ENCODE results near the gene GPBP1L1.
"Not testable (repeated sequence)": the region's sequence is repeated elsewhere in the genome, so short reads cannot be mapped to it uniquely, and the experiment has no call there.

GPBP1L1 gene

DNA sequence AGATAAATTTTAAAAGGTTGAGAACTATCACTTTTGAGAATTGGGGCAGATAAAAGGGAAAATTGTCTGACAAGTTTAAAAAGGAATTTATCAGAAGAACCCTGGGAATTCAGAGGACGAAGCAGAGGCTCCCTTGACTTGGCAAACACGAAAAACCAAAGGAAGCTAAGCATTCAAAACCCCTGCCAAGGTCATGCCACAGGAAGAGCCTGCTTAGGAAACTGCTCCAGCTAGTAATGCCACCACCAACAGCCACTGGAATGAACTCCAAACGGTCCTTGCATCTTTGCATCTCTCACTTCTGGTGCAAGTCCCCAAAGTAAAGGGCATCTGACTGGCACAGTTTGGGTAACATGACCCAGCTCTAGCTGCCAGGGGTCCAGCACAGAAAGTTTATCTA, 7.2 kb downstream of the GPBP1L1 start:
- DNase-seq, result no peak

DNA sequence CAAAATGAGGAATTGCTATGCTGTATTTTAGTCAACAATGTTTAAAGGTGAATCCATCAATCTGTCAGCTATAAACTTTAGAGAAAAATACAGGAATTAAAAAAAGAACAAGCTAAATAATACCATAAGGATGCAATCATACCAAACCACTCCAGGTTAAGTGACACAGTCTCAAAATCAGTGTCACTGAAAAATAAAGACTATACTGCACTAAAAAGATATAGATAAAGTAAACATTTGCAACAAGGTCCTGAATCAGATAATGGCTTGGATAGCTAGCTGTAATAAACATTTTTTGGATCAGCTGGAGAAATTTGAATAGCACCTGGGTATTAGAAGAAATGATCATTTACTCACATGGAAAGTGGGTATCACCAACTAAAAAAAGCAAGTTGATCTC, 7.8 kb downstream of the GPBP1L1 start:
- no peak for DNase-seq

DNA sequence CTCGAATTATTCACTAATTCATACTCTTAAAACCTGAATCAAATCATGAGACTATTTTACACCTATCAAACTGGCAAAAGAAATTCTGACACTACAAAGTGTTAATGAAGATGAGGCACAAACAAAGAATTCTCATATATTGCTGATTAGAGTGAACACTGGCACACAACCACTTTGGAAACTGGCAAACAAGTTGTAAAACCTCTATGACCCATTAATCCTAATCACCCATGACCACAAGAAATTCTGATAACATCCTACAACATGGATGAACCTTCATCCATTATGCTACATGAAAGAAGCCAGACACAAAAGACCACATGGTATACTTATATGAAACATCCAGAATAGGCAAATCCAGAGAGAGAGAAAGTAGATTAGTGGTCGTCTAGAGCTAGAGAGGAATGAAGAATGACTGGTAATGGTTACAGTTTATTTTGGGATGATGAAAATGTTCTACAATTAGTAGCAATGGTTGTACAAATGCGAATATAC, 8.5 kb downstream of the GPBP1L1 start:
- no peak for DNase-seq

DNA sequence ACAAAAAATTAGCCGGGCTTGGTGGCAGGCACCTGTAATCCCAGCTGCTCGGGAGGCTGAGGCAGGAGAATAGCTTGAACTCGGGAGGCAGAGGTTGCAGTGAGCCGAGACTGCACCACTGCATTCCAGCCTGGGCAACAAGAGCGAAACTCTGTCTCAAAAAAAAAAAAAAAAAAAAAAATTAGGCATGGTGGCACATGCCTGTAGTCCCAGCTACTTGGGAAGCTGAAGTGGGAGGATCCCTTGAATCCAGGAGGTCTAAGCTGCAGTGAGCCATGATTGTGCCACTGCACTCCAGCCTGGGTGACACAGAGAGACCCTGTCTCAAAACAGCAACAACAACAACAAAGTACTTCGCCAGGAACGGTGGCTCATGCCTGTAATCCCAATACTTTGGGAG, 9.8 kb downstream of the GPBP1L1 start:
- DNase-seq, result not testable (repeated sequence)

DNA sequence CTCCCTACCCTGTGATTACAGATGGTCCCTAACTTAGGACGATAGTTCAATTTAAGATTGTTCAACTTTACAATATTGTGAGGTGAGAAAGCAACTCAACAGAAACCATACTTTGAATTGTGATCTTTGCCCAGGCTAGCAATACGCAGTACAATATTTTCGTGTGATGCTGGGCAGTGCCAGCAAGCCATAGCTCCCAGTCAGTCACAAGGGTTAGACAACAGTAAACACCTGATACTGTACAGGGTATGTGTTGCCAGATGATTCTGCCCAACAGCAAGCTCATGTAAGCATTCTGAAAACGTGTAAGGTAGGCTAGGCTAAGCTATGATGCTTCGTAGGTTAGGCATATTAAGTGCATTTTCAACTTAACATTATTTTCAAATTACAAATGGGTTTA, 11.9 kb downstream of the GPBP1L1 start:
- no peak for DNase-seq

DNA sequence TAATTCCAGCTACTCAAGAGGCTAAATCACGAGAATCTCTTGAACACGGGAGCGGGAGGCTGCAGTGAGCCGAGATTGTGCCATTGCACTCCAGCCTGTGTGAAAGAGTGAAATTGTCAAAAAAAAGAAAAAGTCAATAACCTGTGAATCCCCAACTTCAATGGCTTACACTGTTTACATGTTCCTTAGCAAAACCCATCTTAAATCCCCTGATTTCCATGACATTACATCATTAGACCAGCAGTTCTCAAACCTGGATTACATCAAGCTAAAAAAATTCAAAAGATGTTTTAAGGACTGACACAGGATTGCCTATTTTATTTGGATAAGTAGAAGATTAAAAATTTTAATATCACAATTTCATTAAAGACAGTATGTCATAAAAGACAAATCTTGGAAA, 12.4 kb downstream of the GPBP1L1 start:
- no peak for DNase-seq

DNA sequence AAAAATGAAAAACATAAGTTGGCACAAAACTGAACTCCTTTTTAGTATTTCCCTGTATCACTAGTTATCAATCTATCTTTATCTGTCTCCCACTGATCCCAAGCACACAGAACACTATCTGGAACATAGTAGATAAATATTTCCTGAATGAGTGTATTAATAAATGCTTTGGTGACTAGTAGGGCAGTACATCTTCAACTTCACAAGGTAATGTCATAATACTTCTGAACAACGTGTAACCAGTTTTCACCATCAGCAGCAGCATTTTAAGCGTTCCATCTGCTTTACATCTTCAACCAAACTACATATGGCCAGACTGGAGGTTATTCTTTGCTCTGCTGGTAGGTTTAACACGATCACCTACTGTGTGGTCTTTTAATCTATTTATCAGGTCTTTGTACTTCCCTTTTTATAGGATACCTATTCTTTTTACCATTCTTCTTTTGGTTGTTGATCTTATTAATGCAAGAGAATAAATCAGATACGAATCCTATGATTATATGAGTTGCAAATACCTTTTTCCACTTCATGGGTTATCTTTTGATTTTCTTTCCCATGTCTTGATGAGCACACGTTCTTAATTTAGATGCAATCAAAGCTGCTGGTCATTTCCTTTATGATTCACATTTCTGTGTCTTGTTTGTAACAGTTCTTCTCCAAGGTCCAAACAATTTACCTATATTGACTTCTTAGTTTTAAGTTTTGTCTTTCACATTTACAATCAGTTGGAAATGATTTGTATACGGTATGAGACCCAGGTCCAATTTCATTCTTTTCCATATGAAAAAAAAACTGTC, 16.3 kb downstream of the GPBP1L1 start:
- no peak for DNase-seq

DNA sequence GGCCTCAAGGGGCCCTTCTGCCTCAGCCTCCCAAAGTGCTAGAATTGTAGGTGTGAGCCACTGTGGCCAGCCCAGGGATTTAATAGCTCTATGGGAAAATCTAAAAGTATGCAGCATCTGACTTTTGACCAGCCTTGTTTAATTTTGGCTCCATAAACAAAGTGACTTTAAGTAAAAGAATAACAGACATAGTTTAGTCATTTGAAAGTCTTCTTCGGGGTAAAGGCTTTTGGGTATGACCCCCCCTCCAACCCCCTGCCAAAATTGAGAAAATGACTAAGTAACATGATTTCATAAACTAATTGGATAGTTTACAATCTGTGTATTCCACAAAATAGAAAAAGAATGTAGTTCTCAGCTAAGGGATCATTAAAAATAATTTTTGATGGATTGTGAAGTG, 17.0 kb downstream of the GPBP1L1 start:
- no peak for DNase-seq

DNA sequence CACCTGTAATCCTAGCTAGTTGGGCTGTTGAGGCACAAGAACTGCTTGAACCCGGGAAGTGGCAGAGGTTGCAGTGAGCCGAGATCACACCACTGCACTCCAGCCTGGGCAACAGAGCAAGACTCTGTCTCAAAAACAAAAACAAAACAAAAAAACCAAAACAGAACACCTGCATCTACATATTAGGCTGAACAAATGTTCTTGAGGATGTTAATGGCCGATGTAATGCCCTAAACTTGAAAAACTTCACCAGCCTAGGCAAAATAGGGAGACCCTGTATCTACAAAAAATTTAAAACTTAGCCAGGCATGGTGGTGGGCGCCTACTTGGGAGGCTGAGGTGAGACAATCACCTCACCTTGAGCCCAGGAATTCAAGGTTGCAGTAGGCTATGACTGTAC, 17.8 kb downstream of the GPBP1L1 start:
- no peak for DNase-seq

DNA sequence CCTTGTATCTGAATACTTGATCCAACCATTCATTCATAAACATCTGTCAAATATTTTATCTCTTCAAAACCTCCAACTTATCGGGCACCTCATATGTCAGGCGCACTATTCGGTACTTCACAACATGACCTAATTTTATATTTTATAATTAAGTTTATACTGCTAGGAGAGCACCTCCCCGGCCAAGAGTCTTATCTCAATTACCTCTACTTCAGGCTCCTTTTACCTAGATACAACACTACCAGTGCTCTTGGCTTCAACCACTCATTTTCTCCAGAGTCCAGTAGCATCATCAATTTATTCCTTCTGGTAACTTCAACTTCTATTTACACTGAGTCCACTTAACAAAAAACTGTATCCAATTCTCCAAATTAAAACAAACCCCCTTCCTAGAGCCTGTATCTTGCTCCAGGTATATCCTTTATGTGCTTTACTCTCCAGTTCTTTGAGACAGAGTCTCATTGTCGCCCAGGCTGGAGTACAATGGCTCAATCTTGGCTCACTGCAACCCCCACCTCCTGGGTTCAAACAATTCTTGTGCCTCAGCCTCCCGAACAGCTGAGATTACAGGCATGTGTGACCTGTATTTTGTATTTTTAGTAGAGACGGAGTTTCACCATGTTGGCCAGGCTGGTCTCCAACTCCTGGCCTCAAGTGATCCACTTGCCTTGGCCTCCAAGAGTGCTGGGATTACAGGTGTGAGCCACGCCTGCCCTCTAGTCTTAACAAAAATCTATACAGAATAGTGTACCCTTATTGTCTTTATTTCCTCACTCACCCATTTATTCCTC, 18.8 kb downstream of the GPBP1L1 start:
- DNase-seq, result no peak

DNA sequence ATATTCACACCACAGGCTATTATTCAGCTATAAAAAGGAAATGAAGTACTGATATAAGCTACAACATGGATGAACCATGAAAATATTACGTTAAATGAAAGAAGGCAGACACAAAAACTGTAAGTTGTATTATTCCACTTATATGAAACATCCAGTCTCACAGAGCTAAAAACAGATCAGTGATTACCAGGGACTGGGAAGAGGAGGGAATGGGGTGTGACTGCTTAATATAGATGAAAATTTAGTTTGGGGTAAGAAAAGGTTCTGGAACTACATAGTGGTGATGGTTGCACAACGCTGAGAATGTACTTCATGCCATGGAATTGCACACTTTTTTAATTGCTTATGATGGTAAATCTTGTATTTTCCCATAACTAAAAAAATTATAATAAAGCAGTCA, 19.5 kb downstream of the GPBP1L1 start:
- no peak for DNase-seq

DNA sequence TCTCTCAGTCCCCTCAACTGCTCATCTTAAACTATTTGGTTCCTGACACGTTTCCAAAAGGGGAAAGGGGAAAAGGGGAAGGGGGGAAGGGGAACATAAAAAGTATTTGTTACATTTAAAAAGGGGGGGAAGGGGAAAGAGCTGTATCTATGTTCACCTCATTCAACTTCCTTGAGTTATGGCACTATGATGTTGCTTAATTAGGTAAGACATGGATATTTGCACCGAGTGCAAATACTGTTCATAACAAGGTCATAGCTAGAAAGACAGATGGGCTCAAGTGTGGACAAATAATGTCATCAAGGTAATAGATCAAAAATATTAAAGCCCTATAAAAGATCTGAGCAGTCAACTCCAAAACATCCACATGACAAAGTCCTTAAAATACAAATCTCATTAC, 26.0 kb downstream of the GPBP1L1 start:
- DNase-seq, result no peak

DNA sequence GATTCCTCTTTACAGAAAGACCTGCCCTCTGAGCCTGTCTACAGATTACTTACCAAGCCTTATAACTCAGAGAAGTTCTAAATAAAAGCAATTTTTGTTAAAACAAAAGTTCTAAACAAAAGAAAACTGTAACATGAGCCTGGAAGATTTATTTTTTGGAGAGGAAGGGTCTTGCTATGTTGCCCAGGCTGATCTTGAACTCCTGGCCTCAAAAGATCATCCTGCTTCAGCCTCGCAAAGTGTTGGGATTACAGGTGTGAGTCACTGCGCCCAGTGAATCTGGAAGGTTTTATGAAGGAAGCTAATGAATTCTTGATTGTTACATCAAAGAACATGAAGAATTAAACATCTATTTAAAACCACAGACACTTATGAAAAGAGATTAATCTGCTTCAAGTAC, 27.1 kb downstream of the GPBP1L1 start:
- DNase-seq, result no peak

DNA sequence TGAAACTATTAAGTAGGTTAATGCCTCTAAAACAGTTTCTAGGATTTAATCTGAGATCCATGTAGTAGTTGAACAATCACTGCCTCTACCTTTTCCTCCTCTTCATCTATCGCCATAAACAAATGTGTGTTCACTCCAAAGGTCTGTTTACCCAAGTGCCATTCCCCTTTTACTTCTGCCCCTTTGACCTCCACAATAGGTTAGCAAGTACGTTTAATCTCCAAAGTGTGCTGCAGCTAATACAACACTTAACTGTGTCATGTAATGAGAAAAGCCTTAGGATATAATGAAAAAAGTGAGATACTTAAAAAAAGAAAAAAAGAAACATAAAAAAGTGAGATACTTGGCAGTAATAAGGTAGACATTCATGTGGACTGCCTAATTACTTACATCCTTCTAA, 28.2 kb downstream of the GPBP1L1 start:
- no peak for DNase-seq

DNA sequence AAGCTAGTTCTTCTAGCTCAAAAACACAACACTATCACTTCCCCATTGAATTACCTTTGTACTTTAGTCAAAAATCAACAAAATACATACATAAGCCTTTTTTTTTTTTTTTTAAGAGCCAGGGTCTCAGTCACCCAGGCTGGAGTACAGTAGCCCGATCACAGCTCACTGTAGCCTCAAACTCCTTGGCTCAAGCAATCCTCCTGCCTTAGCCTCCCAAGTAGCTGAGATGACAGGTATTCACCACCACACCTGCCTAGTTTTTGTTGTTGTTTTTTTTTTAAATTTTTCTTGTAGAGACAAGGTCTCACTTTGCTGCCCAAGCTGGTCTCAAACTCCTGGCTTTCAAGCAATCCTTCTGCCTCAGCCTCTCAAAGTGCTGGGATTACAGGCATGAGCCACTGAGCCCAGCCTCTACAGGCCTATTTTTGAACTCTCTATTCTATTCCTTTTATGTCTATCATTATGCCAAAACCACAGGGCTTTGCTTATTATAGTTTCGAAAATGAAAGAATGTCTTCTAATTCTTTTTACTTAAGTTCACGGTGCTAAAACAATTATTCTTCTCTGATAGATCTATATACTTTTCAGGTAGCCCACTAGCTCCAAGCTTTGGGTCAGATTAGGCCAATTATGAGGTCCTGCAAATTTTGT, 29.6 kb downstream of the GPBP1L1 start:
- DNase-seq, result no peak

DNA sequence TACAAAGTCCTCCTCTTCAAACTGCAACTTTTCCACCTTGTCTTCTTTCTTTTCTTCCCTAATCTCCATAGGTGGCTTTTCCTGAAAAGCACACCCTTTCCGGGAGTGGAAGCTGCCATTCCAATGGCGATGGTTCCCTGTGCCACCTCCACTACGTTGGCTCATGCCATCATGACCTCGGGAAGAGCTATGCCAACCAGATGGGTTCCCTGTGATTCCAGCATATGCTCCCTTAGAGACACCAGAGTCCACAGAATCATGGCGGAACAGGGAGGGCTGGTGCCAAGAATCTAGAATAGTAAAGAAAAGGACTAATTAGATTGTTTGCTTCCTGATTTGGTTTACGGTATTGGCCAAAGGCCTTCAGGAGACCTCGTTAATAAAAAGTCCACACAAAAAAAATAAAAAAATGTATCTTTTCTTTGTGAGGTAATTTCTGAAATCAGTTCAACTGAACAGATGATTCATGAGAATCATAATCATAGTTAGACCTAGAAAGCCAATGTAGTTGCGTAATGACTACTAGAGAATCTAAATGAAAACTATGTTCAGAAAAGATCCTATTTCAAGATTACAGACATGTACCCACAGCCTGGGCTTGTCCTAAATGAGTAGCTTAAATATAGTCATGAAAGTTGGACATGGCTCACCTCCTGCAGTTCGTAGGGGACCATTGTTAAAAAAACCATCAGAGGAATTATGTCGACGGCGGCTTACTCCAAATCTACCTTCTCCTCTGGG, 31.6 kb downstream of the GPBP1L1 start:
- DNase-seq, result no peak

DNA sequence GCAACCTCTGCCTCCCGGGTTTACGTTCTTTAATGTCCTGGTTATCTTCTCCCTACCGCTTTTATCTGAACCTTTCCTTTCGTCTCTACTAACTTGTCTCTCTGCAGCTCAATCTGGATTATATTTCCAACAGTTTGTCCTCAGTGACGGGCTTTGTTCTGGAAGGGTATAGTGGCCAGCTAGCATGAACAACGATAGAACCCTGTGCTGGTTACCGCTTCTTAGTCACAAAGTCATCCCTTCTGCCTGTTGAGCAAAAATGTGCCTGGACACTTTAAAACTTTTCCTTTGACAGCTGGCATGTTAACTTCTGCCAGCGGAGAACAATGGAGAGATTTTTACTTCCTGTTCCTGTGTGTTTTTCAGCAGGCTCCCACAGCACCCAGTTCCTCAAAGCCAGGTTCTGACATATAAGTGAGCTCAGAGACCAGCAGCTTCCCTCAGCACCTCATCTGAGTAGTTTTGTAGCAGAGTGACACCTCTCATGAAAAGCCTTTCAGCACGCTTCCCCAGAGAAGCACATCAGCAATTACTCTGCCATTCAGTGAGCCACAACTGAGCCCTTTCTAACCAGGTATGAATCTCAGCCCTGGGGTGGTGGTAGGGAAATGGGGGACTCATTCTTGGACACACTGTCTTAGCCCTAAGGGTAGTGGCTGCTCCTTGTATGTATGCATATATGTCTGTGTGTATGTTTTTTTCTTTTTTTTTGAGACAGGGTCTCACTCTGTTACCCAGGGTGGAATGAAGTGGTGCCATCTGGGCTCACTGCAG, 38.9 kb downstream of the GPBP1L1 start:
- no peak for DNase-seq

DNA sequence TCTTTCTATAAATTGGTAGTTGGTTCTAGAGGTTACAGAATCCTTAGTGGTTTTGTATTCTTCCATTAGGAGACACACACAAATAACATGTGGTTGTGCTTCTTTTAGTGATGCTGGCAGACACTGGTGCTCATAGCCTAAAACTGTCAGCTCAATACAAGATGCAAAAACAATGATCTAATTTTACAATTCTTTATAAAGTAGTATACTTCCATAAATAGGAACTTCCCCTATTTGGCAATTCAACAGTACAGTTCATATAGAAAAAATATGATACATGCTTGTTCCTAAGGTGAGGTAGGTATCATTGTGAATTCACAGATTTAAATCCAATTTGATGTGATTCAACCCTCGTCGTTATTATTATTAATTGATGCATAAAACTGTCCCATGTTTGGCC, 41.7 kb downstream of the GPBP1L1 start:
- no peak for DNase-seq

DNA sequence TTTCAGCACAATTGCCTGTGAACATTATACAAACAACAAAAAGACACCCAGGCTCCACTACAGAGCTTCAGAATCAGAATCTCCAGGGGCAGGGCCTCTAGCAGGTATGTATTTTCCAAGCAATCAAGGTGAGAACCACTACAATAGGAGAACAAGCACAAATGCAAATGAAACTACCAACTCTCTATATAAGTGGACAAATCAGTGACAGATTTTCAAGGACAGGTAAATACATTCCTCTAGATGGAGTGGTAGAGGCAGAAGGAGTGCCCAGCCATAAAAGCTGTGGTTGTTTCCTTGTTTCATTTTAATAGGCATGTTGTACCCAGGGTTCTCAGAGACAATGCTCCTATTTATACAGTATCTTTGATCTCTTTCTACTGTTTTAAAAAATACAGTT, 42.4 kb downstream of the GPBP1L1 start:
- no peak for DNase-seq

DNA sequence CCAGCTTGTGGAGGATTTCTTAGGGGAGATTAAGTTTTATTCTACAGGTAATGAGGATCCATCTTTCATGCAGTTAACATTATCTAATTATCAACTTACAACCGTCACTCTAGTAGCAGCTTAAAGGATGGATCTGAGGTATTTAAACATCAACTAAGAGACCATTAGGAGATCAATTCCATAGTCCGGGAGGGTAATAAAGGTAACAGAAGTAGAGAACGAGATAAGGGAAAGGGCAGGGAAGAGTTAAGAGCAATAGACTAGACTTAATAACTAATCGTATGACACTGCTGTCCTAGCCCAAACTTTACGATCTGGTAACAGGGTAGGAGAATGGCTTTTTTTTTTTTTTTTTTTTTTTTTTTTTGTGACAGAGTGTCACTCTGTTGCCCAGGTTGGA, 43.0 kb downstream of the GPBP1L1 start:
- DNase-seq, result no peak

DNA sequence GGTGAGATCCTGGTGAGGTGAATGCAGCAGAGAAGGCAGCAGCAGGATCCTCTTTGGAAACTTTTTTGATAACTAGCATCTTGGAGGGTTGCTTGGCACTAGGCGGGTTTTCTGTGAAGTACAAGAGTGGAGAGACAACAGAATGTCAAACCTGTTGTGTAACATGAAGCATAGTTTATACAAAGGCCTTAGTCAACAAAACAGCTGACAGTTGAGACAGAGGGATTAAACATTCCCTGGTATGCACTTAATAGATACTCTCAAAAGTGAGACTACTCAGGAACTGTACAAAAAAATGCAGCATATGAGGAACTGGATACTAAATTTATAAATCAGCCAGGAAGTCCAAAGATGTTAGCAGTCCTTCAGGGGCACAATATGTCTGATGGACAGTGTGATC, 46.0 kb downstream of the GPBP1L1 start:
- DNase-seq, result no peak

DNA sequence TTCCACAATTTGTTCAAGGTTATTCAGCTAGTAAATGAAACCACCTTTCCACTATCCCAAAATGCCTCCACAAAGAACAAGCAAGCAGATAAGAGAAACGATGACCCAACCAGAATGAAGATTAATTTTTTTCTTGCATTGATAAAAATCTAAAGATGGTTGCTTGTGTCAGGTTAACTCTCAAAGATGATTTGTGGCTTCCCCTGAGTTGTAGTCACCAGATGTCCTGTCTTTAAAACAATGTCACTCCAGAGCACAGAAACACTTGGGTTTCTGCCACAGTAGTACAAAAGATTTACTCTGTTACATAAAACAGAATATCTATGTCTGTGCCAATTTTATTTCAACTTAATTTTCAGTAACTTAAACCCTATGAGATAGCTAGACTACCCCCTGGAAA, 51.1 kb downstream of the GPBP1L1 start:
- DNase-seq, result no peak
